ENCODE results near the gene KRT3.
"Not testable (repeated sequence)": the region's sequence is repeated elsewhere in the genome, so short reads cannot be mapped to it uniquely, and the experiment has no call there.

Gene KRT3

GRCh38 chr12:52751795-52752194, 44.1 kb downstream of the KRT3 start:
- Histone ChIP-seq H3K36me3 (ENCODE audit: control insufficient read depth, insufficient read depth, low read length) (no peaks in the 10 kb centered on the region), H3K4me1 (ENCODE audit: control insufficient read depth, insufficient read depth, low read length) (no peaks in the 10 kb centered on the region), H3K9ac (ENCODE audit: low read length) (no peak overlapping the region), H3K27ac (ENCODE audit: low read depth, low read length) (no peak overlapping the region), H3K27me3 (ENCODE audit: control insufficient read depth, insufficient read depth, low read length) (peaks cover 2% of the 10 kb centered on the region), H3K4me3 (ENCODE audit: low read length) (no peak overlapping the region)

- not testable (repeated sequence) for H3K27me3 ChIP-seq (ENCODE audit: control insufficient read depth, insufficient read depth, low read length); H3K4me1 ChIP-seq (ENCODE audit: control insufficient read depth, insufficient read depth, low read length); H3K27ac ChIP-seq (ENCODE audit: low read depth, low read length); H3K9ac ChIP-seq (ENCODE audit: low read length); H3K36me3 ChIP-seq (ENCODE audit: control insufficient read depth, insufficient read depth, low read length); H3K4me3 ChIP-seq (ENCODE audit: low read length)
Measured at GRCh38 chr12:52750532-52750931, 45.4 kb downstream of the KRT3 start.

- no peaks in the 10 kb centered on the region for H3K4me1 ChIP-seq (ENCODE audit: control insufficient read depth, insufficient read depth, low read length)
- no peaks in the 10 kb centered on the region for H3K36me3 ChIP-seq (ENCODE audit: control insufficient read depth, insufficient read depth, low read length)
- H3K9ac ChIP-seq (ENCODE audit: low read length), result no peak overlapping the region
- no peak overlapping the region for H3K27ac ChIP-seq (ENCODE audit: low read depth, low read length)
- no peak overlapping the region for H3K4me3 ChIP-seq (ENCODE audit: low read length)
- H3K27me3 ChIP-seq (ENCODE audit: control insufficient read depth, insufficient read depth, low read length), result peaks cover 5% of the 10 kb centered on the region
Measured at GRCh38 chr12:52749827-52750226, 46.1 kb downstream of the KRT3 start.

GRCh38 chr12:52748578-52748977, 47.3 kb downstream of the KRT3 start:
- H3K27ac ChIP-seq (ENCODE audit: low read depth, low read length), result no peak overlapping the region
- no peaks in the 10 kb centered on the region for H3K36me3 ChIP-seq (ENCODE audit: control insufficient read depth, insufficient read depth, low read length)
- no peak overlapping the region for H3K4me3 ChIP-seq (ENCODE audit: low read length)
- H3K9ac ChIP-seq (ENCODE audit: low read length), result no peak overlapping the region
- H3K27me3 ChIP-seq (ENCODE audit: control insufficient read depth, insufficient read depth, low read length), result peaks cover 3% of the 10 kb centered on the region
- no peaks in the 10 kb centered on the region for H3K4me1 ChIP-seq (ENCODE audit: control insufficient read depth, insufficient read depth, low read length)

- Histone ChIP-seq H3K27ac (ENCODE audit: low read depth, low read length) (no peak overlapping the region), H3K27me3 (ENCODE audit: control insufficient read depth, insufficient read depth, low read length) (peaks cover 3% of the 10 kb centered on the region), H3K4me3 (ENCODE audit: low read length) (no peak overlapping the region), H3K36me3 (ENCODE audit: control insufficient read depth, insufficient read depth, low read length) (no peaks in the 10 kb centered on the region), H3K9ac (ENCODE audit: low read length) (no peak overlapping the region), H3K4me1 (ENCODE audit: control insufficient read depth, insufficient read depth, low read length) (no peaks in the 10 kb centered on the region)
Measured at GRCh38 chr12:52745554-52745953, 50.4 kb downstream of the KRT3 start.

- peaks cover 3% of the 10 kb centered on the region for H3K27me3 ChIP-seq (ENCODE audit: control insufficient read depth, insufficient read depth, low read length)
- H3K4me3 ChIP-seq (ENCODE audit: low read length), result no peak overlapping the region
- H3K9ac ChIP-seq (ENCODE audit: low read length), result no peak overlapping the region
- no peaks in the 10 kb centered on the region for H3K4me1 ChIP-seq (ENCODE audit: control insufficient read depth, insufficient read depth, low read length)
- H3K27ac ChIP-seq (ENCODE audit: low read depth, low read length), result no peak overlapping the region
- H3K36me3 ChIP-seq (ENCODE audit: control insufficient read depth, insufficient read depth, low read length), result no peaks in the 10 kb centered on the region
Measured at GRCh38 chr12:52744493-52745156, 51.3 kb downstream of the KRT3 start.

GRCh38 chr12:52742822-52743457, 53.0 kb downstream of the KRT3 start:
- Histone ChIP-seq H3K27me3 (ENCODE audit: control insufficient read depth, insufficient read depth, low read length) (peaks cover 3% of the 10 kb centered on the region), H3K9ac (ENCODE audit: low read length) (no peak overlapping the region), H3K4me3 (ENCODE audit: low read length) (no peak overlapping the region), H3K27ac (ENCODE audit: low read depth, low read length) (no peak overlapping the region), H3K4me1 (ENCODE audit: control insufficient read depth, insufficient read depth, low read length) (no peaks in the 10 kb centered on the region), H3K36me3 (ENCODE audit: control insufficient read depth, insufficient read depth, low read length) (no peaks in the 10 kb centered on the region)

- H3K36me3 ChIP-seq (ENCODE audit: control insufficient read depth, insufficient read depth, low read length), result no peaks in the 10 kb centered on the region
- H3K27me3 ChIP-seq (ENCODE audit: control insufficient read depth, insufficient read depth, low read length), result peaks cover 3% of the 10 kb centered on the region
- no peak overlapping the region for H3K4me3 ChIP-seq (ENCODE audit: low read length)
- no peaks in the 10 kb centered on the region for H3K4me1 ChIP-seq (ENCODE audit: control insufficient read depth, insufficient read depth, low read length)
- no peak overlapping the region for H3K27ac ChIP-seq (ENCODE audit: low read depth, low read length)
- H3K9ac ChIP-seq (ENCODE audit: low read length), result no peak overlapping the region
Measured at GRCh38 chr12:52742196-52742580, 53.7 kb downstream of the KRT3 start.

GRCh38 chr12:52741375-52742195, 54.3 kb downstream of the KRT3 start:
- H3K4me1 ChIP-seq (ENCODE audit: control insufficient read depth, insufficient read depth, low read length), result no peaks in the 10 kb centered on the region
- no peak overlapping the region for H3K27ac ChIP-seq (ENCODE audit: low read depth, low read length)
- H3K4me3 ChIP-seq (ENCODE audit: low read length), result no peak overlapping the region
- peaks cover 3% of the 10 kb centered on the region for H3K27me3 ChIP-seq (ENCODE audit: control insufficient read depth, insufficient read depth, low read length)
- H3K36me3 ChIP-seq (ENCODE audit: control insufficient read depth, insufficient read depth, low read length), result no peaks in the 10 kb centered on the region
- no peak overlapping the region for H3K9ac ChIP-seq (ENCODE audit: low read length)

GRCh38 chr12:52740584-52740983, 55.3 kb downstream of the KRT3 start:
- Histone ChIP-seq H3K4me3 (ENCODE audit: low read length) (no peak overlapping the region), H3K4me1 (ENCODE audit: control insufficient read depth, insufficient read depth, low read length) (no peaks in the 10 kb centered on the region), H3K27me3 (ENCODE audit: control insufficient read depth, insufficient read depth, low read length) (no peaks in the 10 kb centered on the region)

GRCh38 chr12:52739963-52740362, 56.0 kb downstream of the KRT3 start:
- Histone ChIP-seq H3K9ac (ENCODE audit: low read length) (no peak overlapping the region), H3K27me3 (ENCODE audit: control insufficient read depth, insufficient read depth, low read length) (no peaks in the 10 kb centered on the region), H3K4me1 (ENCODE audit: control insufficient read depth, insufficient read depth, low read length) (no peaks in the 10 kb centered on the region), H3K4me3 (ENCODE audit: low read length) (no peak overlapping the region), H3K36me3 (ENCODE audit: control insufficient read depth, insufficient read depth, low read length) (no peaks in the 10 kb centered on the region), H3K27ac (ENCODE audit: low read depth, low read length) (no peak overlapping the region)

More at GRCh38 chr12:52740584-52740983, 55.3 kb downstream of the KRT3 start:
- no peak overlapping the region for H3K9ac ChIP-seq (ENCODE audit: low read length)
- H3K36me3 ChIP-seq (ENCODE audit: control insufficient read depth, insufficient read depth, low read length), result no peaks in the 10 kb centered on the region
- no peak overlapping the region for H3K27ac ChIP-seq (ENCODE audit: low read depth, low read length)

Measured in rectal smooth muscle tissue (tissue), 1 donor.